ENCODE data around the gene FBN1.

DNA sequence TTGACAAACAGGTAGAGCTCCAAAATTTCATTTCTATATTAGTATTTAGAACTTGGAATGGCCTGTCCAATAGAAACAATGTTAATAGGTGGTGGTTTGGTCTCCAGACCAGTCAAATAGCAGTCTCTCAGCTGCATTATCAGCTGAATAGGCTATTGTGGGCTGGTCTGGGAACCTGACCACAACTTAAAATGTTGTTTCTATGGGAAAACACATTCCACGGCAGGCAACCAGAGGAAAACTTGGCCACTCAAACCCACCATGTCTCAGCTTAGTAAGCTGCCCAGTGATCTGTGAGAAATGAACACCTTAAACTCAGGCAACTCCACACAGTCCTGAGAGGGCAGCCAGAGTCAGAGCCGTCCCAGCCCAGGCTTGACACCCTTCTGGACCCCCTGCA is 20.4 kb downstream of the FBN1 start:
- no peak for TF ChIP-seq CTCF (IDR thresholded peaks at IDR 0.05)
- TF ChIP-seq POLR2A (IDR thresholded peaks at IDR 0.05) = no peak

Measured in adrenal gland (tissue), 5 donors.